GM21360 (cell line): Measurements from ENCODE around the gene CYP27A1.

Source experiments
- ATAC-seq: cut with Tn5 transposase; IDR thresholded peaks from one replicate; pipeline ENCODE4 v1.9.1; 2021; ENCODE audit warnings: mild to moderate bottlenecking, moderate library complexity; ENCODE audit not compliant: unreplicated experiment

The CYP27A1 gene

GRCh38 chr2:218809515-218809914 is 27.6 kb downstream of the CYP27A1 start:
- ATAC-seq = no peak

- no peak for ATAC-seq
These were observed 28.3 kb downstream of the CYP27A1 start for GRCh38 chr2:218810256-218810655.

- no peak for ATAC-seq
These were observed 29.4 kb downstream of the CYP27A1 start for GRCh38 chr2:218811382-218811781.

- no peak for ATAC-seq
These were observed 30.3 kb downstream of the CYP27A1 start for GRCh38 chr2:218812096-218812815.

DNA sequence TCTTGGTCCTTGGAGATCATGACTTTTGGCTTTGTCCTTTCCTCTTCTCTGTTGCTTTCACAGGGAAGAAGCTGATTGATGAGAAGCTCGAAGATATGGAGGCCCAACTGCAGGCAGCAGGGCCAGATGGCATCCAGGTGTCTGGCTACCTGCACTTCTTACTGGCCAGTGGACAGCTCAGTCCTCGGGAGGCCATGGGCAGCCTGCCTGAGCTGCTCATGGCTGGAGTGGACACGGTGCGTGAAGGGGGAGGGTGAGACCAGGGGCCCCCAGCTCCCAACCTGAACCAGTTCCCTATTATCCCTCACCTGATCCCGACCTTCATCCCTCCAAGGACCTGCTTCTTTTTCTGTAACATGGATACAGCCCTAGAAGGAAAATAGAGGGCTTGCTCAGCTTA is 30.9 kb downstream of the CYP27A1 start:
- ATAC-seq = no peak

DNA sequence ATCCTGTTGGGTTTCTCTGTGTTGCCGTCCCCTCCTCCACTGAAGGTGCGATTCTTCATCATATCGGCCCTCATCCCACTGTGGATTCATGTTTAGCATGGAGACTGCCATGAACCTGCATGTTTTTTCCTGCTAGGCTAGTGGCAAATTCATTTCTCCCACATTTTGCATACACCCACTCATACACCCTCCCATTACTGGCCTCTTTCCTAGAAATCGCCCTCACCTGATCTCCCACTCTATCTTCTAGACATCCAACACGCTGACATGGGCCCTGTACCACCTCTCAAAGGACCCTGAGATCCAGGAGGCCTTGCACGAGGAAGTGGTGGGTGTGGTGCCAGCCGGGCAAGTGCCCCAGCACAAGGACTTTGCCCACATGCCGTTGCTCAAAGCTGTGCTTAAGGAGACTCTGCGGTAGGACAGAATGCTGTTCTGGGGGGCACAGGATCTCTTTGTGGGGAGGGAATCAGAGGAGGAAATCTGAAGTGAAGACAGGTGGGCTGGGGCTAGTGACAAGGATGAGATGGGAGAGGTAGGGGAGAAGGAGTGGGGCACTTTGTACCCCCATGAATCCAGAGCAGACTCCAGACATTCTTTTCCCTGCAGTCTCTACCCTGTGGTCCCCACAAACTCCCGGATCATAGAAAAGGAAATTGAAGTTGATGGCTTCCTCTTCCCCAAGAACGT is 32.0 kb downstream of the CYP27A1 start:
- ATAC-seq = no peak

DNA sequence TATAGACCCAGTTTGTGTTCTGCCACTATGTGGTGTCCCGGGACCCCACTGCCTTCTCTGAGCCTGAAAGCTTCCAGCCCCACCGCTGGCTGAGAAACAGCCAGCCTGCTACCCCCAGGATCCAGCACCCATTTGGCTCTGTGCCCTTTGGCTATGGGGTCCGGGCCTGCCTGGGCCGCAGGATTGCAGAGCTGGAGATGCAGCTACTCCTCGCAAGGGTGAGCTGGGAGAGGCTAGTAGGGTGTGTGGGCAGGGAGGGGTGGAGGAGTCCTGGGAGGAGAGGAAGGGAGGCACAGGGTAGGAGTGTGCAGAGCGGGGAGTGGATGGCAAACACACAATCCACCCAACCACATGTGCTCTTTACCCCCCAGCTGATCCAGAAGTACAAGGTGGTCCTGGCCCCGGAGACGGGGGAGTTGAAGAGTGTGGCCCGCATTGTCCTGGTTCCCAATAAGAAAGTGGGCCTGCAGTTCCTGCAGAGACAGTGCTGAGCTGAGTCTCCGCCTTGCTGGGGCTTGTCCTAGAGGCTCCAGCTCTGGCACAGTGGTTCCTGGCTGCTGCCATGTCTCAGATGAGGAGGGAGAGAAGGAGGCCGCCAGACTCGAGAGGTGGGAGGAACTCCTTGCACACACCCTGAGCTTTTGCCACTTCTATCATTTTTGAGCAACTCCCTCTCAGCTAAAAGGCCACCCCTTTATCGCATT is 32.7 kb downstream of the CYP27A1 start:
- ATAC-seq = no peak

DNA sequence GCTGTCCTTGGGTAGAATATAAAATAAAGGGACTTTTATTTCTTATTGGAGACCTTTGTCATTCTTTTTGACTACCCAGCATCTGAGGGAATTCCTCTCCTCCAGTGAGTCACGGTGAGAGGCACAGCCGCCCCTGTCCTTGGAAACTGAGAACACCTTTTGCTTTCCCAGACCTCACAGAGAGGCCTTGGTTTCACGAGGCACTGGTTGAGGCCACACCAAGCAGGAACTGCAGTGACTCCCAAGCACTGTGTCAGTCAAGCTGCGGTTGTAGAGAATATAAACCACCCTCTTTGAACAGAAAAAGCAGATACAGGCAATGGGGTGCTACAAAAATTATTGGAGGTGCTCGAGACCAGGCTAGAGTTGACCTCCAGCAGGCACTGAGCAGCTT is 33.3 kb downstream of the CYP27A1 start:
- no peak for ATAC-seq

DNA sequence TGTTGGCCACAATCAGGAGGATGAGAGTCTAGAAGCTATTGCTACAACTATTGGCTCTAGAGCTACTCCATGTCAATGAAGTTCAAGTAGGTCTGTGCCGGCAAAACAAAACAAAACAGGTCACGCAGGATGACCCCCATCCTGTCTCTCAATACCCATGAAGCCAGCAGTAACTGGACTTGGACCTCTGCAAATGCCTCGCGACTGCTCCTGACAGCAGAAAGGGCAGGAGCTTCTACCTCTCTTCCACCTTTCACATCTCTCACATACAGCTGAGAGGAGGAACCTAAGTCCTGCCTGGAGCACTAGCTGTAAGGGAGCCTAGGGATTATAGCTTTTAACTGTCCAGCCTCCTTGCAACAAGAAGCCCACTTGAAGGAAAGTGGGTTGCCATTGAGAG is 33.7 kb downstream of the CYP27A1 start:
- ATAC-seq = no peak

DNA sequence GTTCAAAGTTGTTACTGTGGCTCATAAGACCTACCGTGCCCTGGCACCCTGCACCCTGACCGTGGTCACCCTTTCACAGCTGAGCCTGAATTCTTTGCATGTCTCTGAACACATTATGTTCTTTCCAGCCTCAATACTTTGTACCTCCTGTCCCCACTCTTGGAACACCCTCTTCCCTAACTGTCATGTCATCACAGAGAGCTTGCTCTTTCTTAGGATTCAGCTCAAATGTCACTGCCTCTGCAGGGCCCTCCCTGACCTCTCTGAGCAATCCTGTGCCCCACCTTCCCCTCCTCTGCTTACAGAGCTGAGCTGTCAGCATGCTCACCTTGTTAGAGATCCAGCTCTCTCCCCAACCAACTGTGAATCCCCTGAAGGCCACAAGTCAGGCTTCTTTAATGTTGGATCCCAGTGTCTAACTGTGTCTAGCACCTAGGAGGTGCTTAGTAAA is 34.6 kb downstream of the CYP27A1 start:
- no peak for ATAC-seq

DNA sequence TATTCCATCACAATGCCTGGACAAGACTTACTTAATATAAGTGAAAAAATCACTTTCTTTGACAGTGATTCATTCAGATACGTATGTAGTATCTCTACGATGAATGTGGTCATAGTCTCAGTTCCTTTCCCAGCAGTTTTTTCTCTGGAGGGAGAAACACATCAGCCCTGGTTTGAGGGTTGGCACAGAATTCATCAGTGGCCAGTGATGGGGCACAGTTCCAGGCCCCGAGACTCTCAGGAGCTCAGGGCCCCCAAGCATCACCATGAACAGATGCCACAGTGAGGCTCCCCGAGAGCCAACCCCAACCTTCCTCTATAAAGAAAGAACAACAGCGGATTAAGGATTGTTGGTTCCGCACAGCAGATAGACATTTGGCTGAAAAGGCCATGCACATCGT is 37.1 kb downstream of the CYP27A1 start:
- ATAC-seq = no peak

- no peak for ATAC-seq
These were observed 38.9 kb downstream of the CYP27A1 start for GRCh38 chr2:218820746-218821369.

DNA sequence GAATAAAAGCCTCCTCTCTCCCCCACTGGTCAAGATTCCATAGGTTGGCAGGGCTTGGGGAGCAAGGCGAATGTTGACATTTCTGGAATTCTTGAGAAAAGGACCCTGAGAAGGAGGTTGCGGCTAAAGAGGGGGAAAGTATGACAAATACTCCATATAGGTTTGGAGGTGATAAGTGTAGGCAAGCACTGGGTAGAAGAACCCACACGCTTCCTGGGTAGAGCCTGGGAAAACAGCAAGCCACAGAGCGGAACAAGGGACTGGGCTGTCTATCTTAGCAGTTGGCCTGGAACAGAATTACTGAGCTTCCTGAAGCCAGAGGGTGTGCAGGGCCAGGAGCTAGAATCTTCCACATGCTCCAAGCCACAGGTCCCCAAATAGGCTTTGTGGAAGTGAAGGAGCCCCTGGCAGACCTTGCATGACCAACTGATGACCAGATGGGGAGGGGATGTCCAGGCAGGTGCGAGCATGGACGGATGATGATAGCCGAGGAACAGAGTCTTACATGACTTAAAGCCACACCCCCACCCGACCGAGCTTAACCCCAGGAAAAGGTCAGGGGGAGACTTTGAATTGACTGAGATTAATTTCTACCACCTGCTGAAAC is 39.8 kb downstream of the CYP27A1 start:
- no peak for ATAC-seq

GRCh38 chr2:218822622-218823021 is 40.7 kb downstream of the CYP27A1 start:
- no peak for ATAC-seq

- no peak for ATAC-seq
These were observed 41.4 kb downstream of the CYP27A1 start for GRCh38 chr2:218823196-218823855.

GRCh38 chr2:218824004-218824403 is 42.1 kb downstream of the CYP27A1 start:
- no peak for ATAC-seq

- no peak for ATAC-seq
These were observed 44.8 kb downstream of the CYP27A1 start for GRCh38 chr2:218826791-218827190.

DNA sequence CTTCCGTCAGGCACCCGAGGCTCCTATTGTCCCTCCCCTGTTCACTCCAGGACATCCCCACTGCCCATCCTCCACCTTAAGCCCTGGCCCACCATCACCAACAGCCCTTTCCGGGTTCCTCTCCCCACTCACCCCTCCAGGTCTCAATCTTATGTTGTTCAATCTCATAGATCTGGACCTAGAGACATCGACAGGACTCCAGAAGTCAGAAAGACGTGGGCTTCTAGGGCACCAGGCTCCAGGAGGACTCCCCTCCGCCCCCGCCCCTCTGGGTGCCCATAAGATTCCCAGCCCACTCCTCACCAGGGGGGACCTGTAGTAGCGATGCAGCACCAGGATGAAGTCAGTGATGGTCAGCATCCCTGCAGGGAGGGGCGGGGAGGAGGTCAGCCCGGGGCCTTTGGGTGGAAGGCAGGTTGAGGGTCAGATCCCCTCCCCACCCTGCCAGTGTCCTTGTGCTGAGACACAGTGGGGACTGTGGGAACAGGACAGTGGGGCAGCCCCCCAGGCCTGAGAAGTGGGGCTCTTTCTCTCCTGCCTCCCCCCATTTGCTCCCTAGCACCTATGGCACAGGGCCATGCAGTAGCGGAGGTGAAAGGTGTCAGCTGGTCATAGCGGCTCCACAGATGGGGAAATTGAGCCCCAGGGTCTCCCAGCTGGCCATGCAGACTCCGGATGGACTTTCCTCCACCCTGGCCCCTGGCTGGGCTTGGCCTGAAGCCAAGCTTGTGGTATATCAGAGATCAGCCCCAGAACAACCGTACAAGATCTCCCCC is 45.9 kb downstream of the CYP27A1 start:
- ATAC-seq = no peak

DNA sequence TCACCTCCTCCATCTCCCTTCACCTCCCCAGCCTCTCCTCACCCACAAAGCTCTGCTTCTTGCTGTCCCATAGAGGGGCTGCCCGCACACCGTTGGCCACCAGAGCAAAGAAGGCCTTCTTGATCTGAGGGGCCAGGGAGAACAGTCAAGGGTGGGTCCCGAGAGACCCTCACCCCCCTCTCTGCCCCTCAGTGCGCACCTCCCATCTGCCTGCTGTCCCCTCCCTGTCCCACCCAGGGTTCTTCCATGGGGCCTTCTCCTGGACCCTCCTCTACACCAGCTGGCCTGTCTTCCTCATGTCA is 46.5 kb downstream of the CYP27A1 start:
- ATAC-seq = no peak

DNA sequence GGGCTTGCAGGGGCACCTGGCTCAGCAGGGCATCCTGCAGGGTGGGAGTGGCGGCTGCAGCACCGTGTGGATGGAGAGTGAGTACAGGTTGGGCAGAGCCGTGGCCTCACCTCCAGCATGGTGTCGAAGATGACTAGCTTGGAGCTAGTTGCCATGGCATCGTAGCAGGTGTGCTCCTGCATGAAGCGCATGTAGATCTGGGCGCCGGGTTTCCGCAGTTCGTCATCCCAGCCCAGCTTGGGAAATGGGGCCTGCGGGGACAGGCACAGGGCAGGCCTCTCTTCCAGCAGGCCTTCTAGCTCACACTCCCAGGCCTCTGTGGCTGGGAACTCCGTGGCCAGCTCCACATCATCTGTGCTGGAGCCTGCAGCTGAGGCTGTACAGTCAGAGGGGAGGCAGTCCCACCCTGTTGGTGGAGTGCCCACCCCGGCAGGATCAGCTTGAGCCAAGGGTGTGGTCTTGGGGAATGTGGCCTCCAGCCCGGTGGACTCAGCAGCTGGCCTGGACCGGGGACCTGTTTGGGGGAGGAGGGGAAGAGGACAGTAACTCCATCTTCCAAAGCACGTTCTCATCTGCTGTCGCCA is 48.0 kb downstream of the CYP27A1 start:
- no peak for ATAC-seq
